Measurements from ENCODE around the gene CAPG.

Gene CAPG

DNA sequence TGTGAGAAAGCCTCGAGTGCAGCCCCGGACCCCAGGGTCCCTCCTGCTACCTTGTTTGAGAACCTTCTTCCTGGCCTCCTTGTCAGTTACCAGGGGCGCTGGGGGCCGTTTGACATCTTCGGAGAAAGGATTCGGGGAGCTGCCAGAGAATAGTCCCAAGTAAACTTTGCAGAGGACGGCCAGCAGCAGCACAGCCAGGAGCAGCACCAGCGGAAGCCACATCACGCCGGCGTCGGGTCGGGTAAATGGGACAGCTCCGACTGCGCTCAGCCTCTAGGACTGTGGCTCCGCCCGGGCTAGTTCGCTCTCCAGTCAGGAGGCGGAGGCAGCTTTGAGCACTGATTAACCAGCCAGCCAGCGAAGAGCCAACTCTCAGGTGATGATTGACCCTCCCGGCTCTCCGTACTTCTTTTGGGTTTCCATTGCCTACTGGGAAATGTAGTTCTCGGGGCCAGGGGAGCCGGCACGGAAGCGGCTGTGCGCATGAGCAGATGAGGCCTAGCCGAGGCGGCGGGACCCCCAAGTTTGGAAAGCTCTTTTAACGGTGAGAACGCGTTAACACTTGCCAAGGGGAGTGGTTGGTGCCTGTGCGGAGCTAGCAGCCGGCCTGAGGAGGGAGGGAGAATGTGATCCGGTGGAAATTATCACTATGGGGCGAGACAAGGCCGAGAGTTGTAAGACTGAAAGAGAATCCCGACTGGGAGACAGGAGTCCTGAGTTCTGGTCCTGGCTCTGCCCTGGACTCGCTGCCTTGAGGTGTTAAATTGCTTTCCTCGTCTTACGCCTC lies 55.7 kb downstream of the CAPG start, which contains the start of the genes ELMOD3 and RETSAT:
TSS of gene ELMOD3 (plus strand) at position 484 of the 787 bp plus-strand sequence. CDS start 2,430 bp downstream, outside the sequence.
TSS of gene RETSAT (minus strand) at position 243 of the 787 bp plus-strand sequence. CDS start at position 222, 21 bp downstream.
- peak; percentile 99 for DNase-seq

DNA sequence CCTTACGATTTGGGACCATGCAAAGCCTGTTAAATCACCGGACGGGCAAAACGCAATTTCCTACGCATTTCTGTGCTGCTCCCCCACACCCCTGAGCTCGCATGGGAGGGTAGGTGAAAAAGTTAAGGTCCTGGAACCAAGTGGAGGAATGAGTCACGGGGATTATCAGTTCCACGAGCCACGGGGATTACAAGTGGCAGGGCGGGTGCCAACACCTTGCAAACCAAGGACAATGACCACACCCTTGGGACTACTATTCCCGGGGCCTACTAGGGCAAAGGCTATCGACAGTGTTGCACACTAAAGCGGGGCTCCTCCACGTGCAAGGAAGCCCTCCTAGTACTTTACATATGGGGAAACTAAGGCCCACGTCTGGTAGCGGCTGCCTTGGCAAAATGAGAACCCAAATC lies 56.3 kb downstream of the CAPG start:
- peak; percentile 28 for DNase-seq

DNA sequence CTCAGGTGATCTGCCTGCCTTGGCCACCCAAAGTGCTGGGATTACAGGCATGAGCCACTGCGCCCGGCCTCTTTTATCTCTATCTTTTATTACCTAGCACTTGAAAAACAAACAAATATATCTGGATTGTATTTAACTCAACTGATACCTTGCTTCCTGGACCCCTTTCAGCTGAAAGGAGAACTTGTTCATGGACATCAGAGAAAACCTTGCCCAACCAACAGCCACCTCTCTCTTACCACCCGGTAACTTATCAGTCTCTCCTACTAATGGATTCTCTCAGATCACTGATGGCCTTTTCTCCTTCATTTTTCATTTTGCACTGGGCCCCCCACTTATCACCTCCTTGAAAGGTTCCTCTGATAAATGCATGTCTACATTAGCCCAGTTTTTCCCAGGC lies 62.6 kb downstream of the CAPG start:
- no peak for DNase-seq
